ENCODE data around the gene PGAP3. TPM values are rescaled to one million over a fixed set of nuclear protein-coding genes. Genes with fewer than 3 reads are reported as not detected.

The PGAP3 gene
- total RNA-seq, 2 experiments from 2014 or later, result 11.8 to 11.9 TPM

DNA sequence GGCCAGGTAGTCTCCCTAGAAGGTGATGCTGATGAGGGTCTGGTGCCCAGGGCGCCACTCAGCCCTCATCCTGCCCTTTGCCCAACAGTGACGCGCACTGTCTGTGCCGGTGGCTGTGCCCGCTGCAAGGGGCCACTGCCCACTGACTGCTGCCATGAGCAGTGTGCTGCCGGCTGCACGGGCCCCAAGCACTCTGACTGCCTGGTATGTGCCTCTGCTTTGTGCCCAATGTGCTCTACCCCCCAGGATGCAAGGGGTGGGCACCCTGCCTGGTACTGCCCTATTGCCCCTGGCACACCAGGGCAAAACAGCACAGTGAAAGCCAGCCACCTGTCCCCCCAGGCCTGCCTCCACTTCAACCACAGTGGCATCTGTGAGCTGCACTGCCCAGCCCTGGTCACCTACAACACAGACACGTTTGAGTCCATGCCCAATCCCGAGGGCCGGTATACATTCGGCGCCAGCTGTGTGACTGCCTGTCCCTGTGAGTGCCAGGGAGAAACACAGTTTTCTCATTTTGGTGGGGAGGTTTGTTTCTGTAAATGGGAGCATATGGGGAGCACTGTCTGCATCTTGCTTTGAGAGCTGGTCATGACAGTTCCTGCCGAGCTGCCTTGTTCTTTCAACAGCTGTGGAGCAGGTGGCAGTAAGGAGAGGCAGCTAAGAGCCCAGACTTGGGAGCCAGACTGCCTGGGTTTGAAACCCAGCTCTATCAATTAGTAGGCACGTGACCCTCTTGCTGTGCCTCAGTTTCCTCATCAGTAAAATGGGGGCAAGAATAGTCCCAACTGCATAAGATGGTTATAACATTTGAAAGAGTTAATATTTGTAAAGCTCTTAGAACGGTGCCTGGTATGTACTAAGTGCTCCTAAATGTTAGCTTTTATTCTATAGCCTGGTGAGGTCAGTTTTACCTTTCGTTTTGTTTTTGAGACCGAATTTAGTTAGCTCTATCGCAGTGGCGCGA, 22.4 kb upstream of the PGAP3 start:
- CTCF ChIA-PET, result interaction anchor here (0.6 to 1.1 kb wide), 4 partner anchors 42 to 332 kb away, joined by 3 to 7 read pairs (median 3); partner anchors contain the start of gene PNMT
- Mint-ChIP-seq H3K27me3 (ENCODE audit: low read depth) (no peaks in the 10 kb centered on the region), H3K4me3 (no peak overlapping the region), H3K36me3 (ENCODE audit: low read depth) (no peaks in the 10 kb centered on the region), H3K4me1 (ENCODE audit: low read depth) (peaks cover 10% of the 10 kb centered on the region), H3K27ac (no peak overlapping the region), H3K9me3 (no peaks in the 10 kb centered on the region)
- no peak for DNase-seq
- intact Hi-C loops (cut with micrococcal nuclease), result no loop called here

- no peak for DNase-seq
- H3K4me1 Mint-ChIP-seq (ENCODE audit: low read depth), result peaks cover 10% of the 10 kb centered on the region
- CTCF ChIA-PET, result interaction anchor here (1.1 kb wide), 3 partner anchors 20 to 88 kb away, joined by 3 to 6 read pairs (median 4); no protein-coding TSS in a partner anchor
- H3K4me3 Mint-ChIP-seq, result no peak overlapping the region
- H3K27me3 Mint-ChIP-seq (ENCODE audit: low read depth), result no peaks in the 10 kb centered on the region
- no peaks in the 10 kb centered on the region for H3K36me3 Mint-ChIP-seq (ENCODE audit: low read depth)
- H3K9me3 Mint-ChIP-seq, result no peaks in the 10 kb centered on the region
- intact Hi-C loops (cut with micrococcal nuclease), result no loop called here
- H3K27ac Mint-ChIP-seq, result no peak overlapping the region
Measured at GRCh38 chr17:39709319-39709997, 21.6 kb upstream of the PGAP3 start.

DNA sequence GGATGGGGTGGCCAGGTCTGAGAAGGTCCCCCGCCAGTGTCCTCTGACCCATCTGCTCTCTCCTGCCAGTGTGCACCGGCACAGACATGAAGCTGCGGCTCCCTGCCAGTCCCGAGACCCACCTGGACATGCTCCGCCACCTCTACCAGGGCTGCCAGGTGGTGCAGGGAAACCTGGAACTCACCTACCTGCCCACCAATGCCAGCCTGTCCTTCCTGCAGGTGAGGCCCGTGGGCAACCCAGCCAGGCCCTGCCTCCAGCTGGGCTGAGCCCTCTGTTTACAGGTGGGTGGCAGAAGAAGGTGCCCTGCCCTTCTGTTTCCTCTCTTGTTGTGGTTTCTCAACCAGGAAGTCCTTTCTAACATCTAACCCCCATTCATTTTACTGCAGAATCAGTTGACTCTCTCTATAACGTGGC, 19.1 kb upstream of the PGAP3 start:
- DNase-seq, result no peak
- Mint-ChIP-seq H3K27ac (no peak overlapping the region), H3K9me3 (no peaks in the 10 kb centered on the region), H3K36me3 (ENCODE audit: low read depth) (no peaks in the 10 kb centered on the region), H3K4me1 (ENCODE audit: low read depth) (peaks cover 10% of the 10 kb centered on the region), H3K4me3 (no peak overlapping the region), H3K27me3 (ENCODE audit: low read depth) (no peaks in the 10 kb centered on the region)
- CTCF ChIA-PET, result no interaction called here
- intact Hi-C loops (cut with micrococcal nuclease), result no loop called here

- Mint-ChIP-seq H3K27me3 (ENCODE audit: low read depth) (peaks cover 4% of the 10 kb centered on the region), H3K9me3 (no peaks in the 10 kb centered on the region), H3K27ac (no peak overlapping the region), H3K4me1 (ENCODE audit: low read depth) (peaks cover 10% of the 10 kb centered on the region), H3K36me3 (ENCODE audit: low read depth) (no peaks in the 10 kb centered on the region), H3K4me3 (no peak overlapping the region)
- intact Hi-C loops (cut with micrococcal nuclease), result no loop called here
- no peak for DNase-seq
- CTCF ChIA-PET, result no interaction called here
Measured at GRCh38 chr17:39706383-39706782, 18.5 kb upstream of the PGAP3 start.

GRCh38 chr17:39705786-39706348, 18.0 kb upstream of the PGAP3 start:
- intact Hi-C loops (cut with micrococcal nuclease), result no loop called here
- Mint-ChIP-seq H3K4me3 (no peak overlapping the region), H3K36me3 (ENCODE audit: low read depth) (no peaks in the 10 kb centered on the region), H3K4me1 (ENCODE audit: low read depth) (peaks cover 12% of the 10 kb centered on the region), H3K27me3 (ENCODE audit: low read depth) (peaks cover 9% of the 10 kb centered on the region), H3K9me3 (no peaks in the 10 kb centered on the region), H3K27ac (no peak overlapping the region)
- CTCF ChIA-PET, result no interaction called here
- DNase-seq, result no peak

DNA sequence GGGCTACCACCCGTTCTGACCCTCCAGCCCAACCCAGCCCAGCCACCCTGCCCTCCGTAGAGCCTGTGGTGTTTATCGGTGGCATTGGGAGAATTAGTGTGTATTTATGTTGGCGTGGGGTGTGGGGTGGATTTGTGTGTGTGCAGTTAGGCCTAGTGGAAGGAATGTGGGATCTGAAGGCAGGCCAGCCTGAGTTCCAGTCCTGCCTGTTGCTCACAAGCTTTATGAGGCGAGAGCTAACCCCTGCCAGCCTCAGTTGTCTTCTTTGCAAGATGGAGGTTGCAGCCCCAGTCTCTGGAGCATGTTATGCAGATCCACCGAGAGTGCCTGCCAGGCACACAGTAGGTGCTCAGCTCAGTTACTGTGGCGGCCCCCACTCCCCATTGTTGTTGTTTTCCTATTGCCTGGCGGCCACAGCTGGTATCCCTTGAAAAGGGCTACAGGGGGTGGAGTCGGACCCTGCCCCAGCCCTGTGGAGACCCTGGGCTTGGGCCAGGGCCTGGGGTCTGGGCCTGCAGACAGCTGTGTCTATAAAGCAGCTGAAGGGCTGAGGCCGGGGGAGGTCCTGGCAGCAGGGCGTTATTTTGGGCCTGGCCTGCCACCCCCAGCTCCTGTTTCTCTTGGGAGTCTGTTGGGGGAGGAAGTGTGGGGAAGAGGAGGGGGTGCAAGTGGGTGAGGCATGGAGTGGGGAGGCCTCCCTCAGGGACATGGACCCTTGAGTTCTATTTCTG, 17.1 kb upstream of the PGAP3 start:
- CTCF ChIA-PET, result no interaction called here
- Mint-ChIP-seq H3K4me1 (ENCODE audit: low read depth) (peaks cover 15% of the 10 kb centered on the region), H3K9me3 (no peaks in the 10 kb centered on the region), H3K4me3 (no peak overlapping the region), H3K27me3 (ENCODE audit: low read depth) (peaks cover 14% of the 10 kb centered on the region), H3K27ac (no peak overlapping the region), H3K36me3 (ENCODE audit: low read depth) (no peaks in the 10 kb centered on the region)
- DNase-seq, result no peak
- intact Hi-C loops (cut with micrococcal nuclease), result no loop called here

DNA sequence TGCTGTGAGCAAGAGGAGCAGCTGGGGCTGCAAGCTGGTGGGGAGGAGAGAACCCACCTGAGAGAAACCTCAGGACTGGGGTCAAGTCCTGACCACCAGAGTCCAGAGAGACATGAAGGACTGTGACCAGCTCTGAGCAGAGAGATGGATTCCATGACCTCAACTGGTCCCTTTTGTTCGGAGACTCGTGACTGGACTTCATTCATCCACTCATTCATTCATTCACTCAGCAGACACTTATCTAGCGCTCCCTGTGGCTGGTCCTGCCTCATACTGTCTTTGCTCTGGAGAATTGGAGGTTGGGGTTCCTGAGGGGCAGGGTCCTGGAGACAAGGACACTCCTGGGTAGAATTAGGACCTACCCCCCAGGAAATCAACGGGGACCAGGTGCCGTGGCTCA, 16.1 kb upstream of the PGAP3 start:
- DNase-seq, result no peak
- no peak overlapping the region for H3K27ac Mint-ChIP-seq
- H3K27me3 Mint-ChIP-seq (ENCODE audit: low read depth), result peaks cover 23% of the 10 kb centered on the region
- no peak overlapping the region for H3K4me3 Mint-ChIP-seq
- CTCF ChIA-PET, result interaction anchor here (1.3 kb wide), 1 partner anchor 25 kb away, joined by 3 read pairs; no protein-coding TSS in a partner anchor
- no peaks in the 10 kb centered on the region for H3K9me3 Mint-ChIP-seq
- no peaks in the 10 kb centered on the region for H3K36me3 Mint-ChIP-seq (ENCODE audit: low read depth)
- peaks cover 19% of the 10 kb centered on the region for H3K4me1 Mint-ChIP-seq (ENCODE audit: low read depth)
- intact Hi-C loops (cut with micrococcal nuclease), result no loop called here

DNA sequence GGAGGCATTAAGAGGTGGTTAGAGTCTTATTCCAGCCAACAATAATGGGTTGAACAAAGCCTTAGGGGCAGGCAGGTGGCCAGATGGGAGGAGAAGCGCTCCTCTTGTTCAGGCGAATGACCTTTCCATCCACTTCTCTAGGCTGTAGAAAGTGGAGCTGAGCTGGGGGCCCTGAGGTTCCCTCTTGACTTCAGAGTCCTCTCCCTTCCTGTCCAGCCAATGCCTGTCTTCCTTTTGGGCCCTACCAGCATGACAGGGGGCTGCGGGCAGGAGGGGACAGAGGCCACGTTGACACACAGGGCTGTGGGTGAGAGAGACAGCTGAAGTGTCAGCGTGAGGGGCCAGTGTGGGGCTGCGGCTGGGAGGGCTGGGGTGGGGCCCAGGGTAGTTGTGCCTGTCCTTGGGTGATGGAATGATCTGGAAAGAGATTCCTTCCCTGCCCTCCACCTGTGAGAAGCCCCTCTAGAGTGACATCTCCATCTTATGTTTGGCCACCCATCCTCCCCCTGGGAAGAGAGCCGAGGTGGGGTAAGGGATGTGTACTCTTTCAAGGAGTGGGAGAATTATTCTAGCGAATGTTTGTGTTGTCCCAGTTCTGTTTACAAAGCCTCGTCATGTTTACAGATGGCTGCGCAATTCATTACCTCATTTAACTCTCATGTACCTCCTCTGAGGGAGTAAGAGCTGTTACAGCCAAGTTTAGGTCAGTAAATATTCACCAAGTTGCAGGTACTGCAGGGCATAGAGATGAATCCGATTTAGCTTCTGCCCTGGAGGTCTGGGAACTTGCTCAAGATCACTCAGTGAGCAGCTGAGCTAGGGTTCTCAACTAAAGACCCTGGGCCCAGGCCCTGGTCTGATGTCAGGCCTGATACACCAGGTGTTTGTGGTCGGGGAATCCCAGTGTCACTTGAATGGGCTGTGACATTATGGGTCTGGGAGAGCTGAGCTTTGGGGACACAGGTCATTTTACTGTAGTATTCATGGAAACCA, 15.3 kb upstream of the PGAP3 start:
- no peaks in the 10 kb centered on the region for H3K36me3 Mint-ChIP-seq (ENCODE audit: low read depth)
- no peak for DNase-seq
- no peak overlapping the region for H3K4me3 Mint-ChIP-seq
- H3K9me3 Mint-ChIP-seq, result no peaks in the 10 kb centered on the region
- H3K4me1 Mint-ChIP-seq (ENCODE audit: low read depth), result peaks cover 19% of the 10 kb centered on the region
- no peak overlapping the region for H3K27ac Mint-ChIP-seq
- CTCF ChIA-PET, result interaction anchor here (1.3 kb wide), 1 partner anchor 26 kb away, joined by 3 read pairs; no protein-coding TSS in a partner anchor
- H3K27me3 Mint-ChIP-seq (ENCODE audit: low read depth), result peaks cover 25% of the 10 kb centered on the region
- intact Hi-C loops (cut with micrococcal nuclease), result no loop called here

- intact Hi-C loops (cut with micrococcal nuclease), result no loop called here
- no peak overlapping the region for H3K4me3 Mint-ChIP-seq
Measured at GRCh38 chr17:39701784-39702422, 14.0 kb upstream of the PGAP3 start.

DNA sequence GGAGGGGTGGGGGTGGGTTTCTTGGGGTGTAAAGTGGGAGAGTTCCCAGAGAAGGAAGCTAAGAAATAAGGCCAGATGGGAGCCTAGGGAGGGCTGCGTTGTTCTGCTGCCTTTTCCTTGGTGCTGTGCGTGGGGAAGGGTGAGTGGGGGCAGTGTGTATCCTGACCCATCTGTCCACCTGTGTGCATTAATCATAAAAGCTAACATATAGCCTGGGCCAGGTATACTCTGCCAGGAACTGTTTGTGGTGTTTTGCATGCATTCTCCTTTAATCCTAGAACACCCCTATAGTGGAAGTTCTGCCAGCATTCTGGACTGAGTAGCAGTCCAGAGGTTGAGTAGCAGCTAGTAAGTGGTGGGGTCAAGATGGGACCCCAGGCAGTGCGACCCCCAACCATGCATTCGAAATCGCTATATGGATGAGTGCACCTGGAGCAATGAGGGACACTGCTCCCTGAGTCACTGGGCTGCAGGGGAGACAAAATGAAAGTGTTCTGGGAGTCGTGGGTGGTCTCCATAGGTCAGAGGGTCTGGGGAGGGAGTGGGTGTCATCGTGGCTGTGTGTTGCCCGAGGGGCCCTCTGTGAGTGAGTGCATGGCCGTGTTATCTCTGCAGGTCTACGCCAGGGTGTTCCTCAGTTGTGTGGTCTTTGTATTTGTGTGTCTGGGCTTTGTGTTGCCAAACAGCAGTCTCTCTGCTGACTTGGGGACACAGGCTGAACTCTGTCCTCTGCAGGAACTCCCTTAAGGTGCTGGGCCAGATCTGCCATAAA, 13.3 kb upstream of the PGAP3 start:
- Mint-ChIP-seq H3K4me1 (ENCODE audit: low read depth) (peaks cover 9% of the 10 kb centered on the region), H3K36me3 (ENCODE audit: low read depth) (no peaks in the 10 kb centered on the region), H3K9me3 (no peaks in the 10 kb centered on the region), H3K4me3 (no peak overlapping the region), H3K27ac (no peak overlapping the region), H3K27me3 (ENCODE audit: low read depth) (peaks cover 25% of the 10 kb centered on the region)
- intact Hi-C loops (cut with micrococcal nuclease), result no loop called here
- CTCF ChIA-PET, result no interaction called here
- no peak for DNase-seq

More at GRCh38 chr17:39701784-39702422, 14.0 kb upstream of the PGAP3 start:
- CTCF ChIA-PET, result no interaction called here
- no peak for DNase-seq
- Mint-ChIP-seq H3K36me3 (ENCODE audit: low read depth) (no peaks in the 10 kb centered on the region), H3K4me1 (ENCODE audit: low read depth) (peaks cover 12% of the 10 kb centered on the region), H3K9me3 (no peaks in the 10 kb centered on the region), H3K27me3 (ENCODE audit: low read depth) (peaks cover 25% of the 10 kb centered on the region), H3K27ac (no peak overlapping the region)
